ENCODE data around the gene PPP2R5C.
A peak's percentile ranks its signal among the peaks of the same experiment; 100 is the strongest.

Gene PPP2R5C

GRCh38 chr14:101870273-101870939, 108.9 kb downstream of the PPP2R5C start:
- no peak overlapping the region for H3K4me2 ChIP-seq (ENCODE audit: insufficient read depth, low read length)
- H3K9ac ChIP-seq (ENCODE audit: low read depth, low read length): no peak overlapping the region
- H3K4me3 ChIP-seq (ENCODE audit: low read depth in 1 of 2, low read length in 2 of 2): no peak overlapping the region
- H3K27me3 ChIP-seq (ENCODE audit: insufficient read depth, low read length, poor library complexity): no peaks in the 10 kb centered on the region
- peaks cover 36% of the 10 kb centered on the region for H3K4me1 ChIP-seq (ENCODE audit: insufficient read depth, low read length)
- no peaks in the 10 kb centered on the region for H3K9me3 ChIP-seq (ENCODE audit: insufficient read depth, low read length, severe bottlenecking)
- H3K79me2 ChIP-seq (ENCODE audit: insufficient read depth, low read length): peaks cover 98% of the 10 kb centered on the region
- TF ChIP-seq CTCF (IDR thresholded peaks at IDR 0.05; ENCODE audit: borderline replicate concordance, extremely low read depth, low read length, poor library complexity, severe bottlenecking) (no peak), EZH2 (IDR thresholded peaks at IDR 0.05; ENCODE audit: borderline replicate concordance, low read depth, low read length, severe bottlenecking) (no peak)
- peaks cover 8% of the 10 kb centered on the region; the same call in 1 of the 2 replicates for H4K20me1 ChIP-seq (ENCODE audit: insufficient read depth, low read length)
- no peak overlapping the region for H2AFZ ChIP-seq (ENCODE audit: low read depth, low read length)
- DNase-seq (no peak), ATAC-seq (ENCODE audit: insufficient read depth, low read depth) (no peak)
- peaks cover under 1% of the 10 kb centered on the region; the same call in 1 of the 2 replicates for H3K36me3 ChIP-seq (ENCODE audit: insufficient read depth, low read length)
- no peak overlapping the region for H3K27ac ChIP-seq (ENCODE audit: low read length)

- H3K4me3 ChIP-seq (ENCODE audit: low read depth in 1 of 2, low read length in 2 of 2): no peak overlapping the region
- peaks cover 3% of the 10 kb centered on the region; the same call in 1 of the 2 replicates for H3K36me3 ChIP-seq (ENCODE audit: insufficient read depth, low read length)
- peaks cover 56% of the 10 kb centered on the region for H3K4me1 ChIP-seq (ENCODE audit: insufficient read depth, low read length)
- peaks cover 92% of the 10 kb centered on the region for H3K79me2 ChIP-seq (ENCODE audit: insufficient read depth, low read length)
- ATAC-seq (ENCODE audit: insufficient read depth, low read depth) (no peak), DNase-seq (no peak)
- H3K27me3 ChIP-seq (ENCODE audit: insufficient read depth, low read length, poor library complexity): no peaks in the 10 kb centered on the region
- H3K9ac ChIP-seq (ENCODE audit: low read depth, low read length): no peak overlapping the region
- H2AFZ ChIP-seq (ENCODE audit: low read depth, low read length): no peak overlapping the region
- no peaks in the 10 kb centered on the region for H3K9me3 ChIP-seq (ENCODE audit: insufficient read depth, low read length, severe bottlenecking)
- H3K4me2 ChIP-seq (ENCODE audit: insufficient read depth, low read length): no peak overlapping the region
- peak overlapping the region; percentile 31; the same call in 1 of the 2 replicates for H3K27ac ChIP-seq (ENCODE audit: low read length)
- H4K20me1 ChIP-seq (ENCODE audit: insufficient read depth, low read length): peaks cover 10% of the 10 kb centered on the region
- TF ChIP-seq EZH2 (IDR thresholded peaks at IDR 0.05; ENCODE audit: borderline replicate concordance, low read depth, low read length, severe bottlenecking) (no peak), CTCF (IDR thresholded peaks at IDR 0.05; ENCODE audit: borderline replicate concordance, extremely low read depth, low read length, poor library complexity, severe bottlenecking) (no peak)
Observed at GRCh38 chr14:101872346-101872745, 110.8 kb downstream of the PPP2R5C start.

GRCh38 chr14:101873076-101873825, 111.7 kb downstream of the PPP2R5C start:
- peaks cover 92% of the 10 kb centered on the region for H3K79me2 ChIP-seq (ENCODE audit: insufficient read depth, low read length)
- no peak overlapping the region for H2AFZ ChIP-seq (ENCODE audit: low read depth, low read length)
- H3K27me3 ChIP-seq (ENCODE audit: insufficient read depth, low read length, poor library complexity): no peaks in the 10 kb centered on the region
- ATAC-seq (ENCODE audit: insufficient read depth, low read depth): no peak
- DNase-seq: no peak
- no peak for TF ChIP-seq CTCF (IDR thresholded peaks at IDR 0.05; ENCODE audit: borderline replicate concordance, extremely low read depth, low read length, poor library complexity, severe bottlenecking)
- no peak for TF ChIP-seq EZH2 (IDR thresholded peaks at IDR 0.05; ENCODE audit: borderline replicate concordance, low read depth, low read length, severe bottlenecking)
- peaks cover 19% of the 10 kb centered on the region for H4K20me1 ChIP-seq (ENCODE audit: insufficient read depth, low read length)
- H3K36me3 ChIP-seq (ENCODE audit: insufficient read depth, low read length): peaks cover 12% of the 10 kb centered on the region
- no peak overlapping the region for H3K4me3 ChIP-seq (ENCODE audit: low read depth in 1 of 2, low read length in 2 of 2)
- no peaks in the 10 kb centered on the region for H3K9me3 ChIP-seq (ENCODE audit: insufficient read depth, low read length, severe bottlenecking)
- no peak overlapping the region for H3K9ac ChIP-seq (ENCODE audit: low read depth, low read length)
- H3K27ac ChIP-seq (ENCODE audit: low read length): peak overlapping the region; percentile 96
- peak overlapping the region; percentile 74 for H3K4me2 ChIP-seq (ENCODE audit: insufficient read depth, low read length)
- H3K4me1 ChIP-seq (ENCODE audit: insufficient read depth, low read length): peaks cover 65% of the 10 kb centered on the region

Data from DND-41 (cell line).